NCI-H82 treated with DMSO at 0.1 percent for 48 hours (cell line): Measurements from ENCODE around the gene SNX10.

Source experiments
- DNase-seq: peaks from one replicate; lab custom pipeline; 2025; ENCODE audit not compliant: unreplicated experiment; lab: John Stamatoyannopoulos, UW

SNX10 gene

GRCh38 chr7:26365901-26366275 lies 74.2 kb downstream of the SNX10 start:
- DNase-seq = no peak

- no peak for DNase-seq
These were observed 75.6 kb downstream of the SNX10 start for GRCh38 chr7:26367219-26367711.

- DNase-seq = no peak
These were observed 76.9 kb downstream of the SNX10 start for GRCh38 chr7:26368542-26368941.

- peak; percentile 32 for DNase-seq
These were observed 77.9 kb downstream of the SNX10 start for GRCh38 chr7:26369593-26369992.

- DNase-seq = no peak
These were observed 78.3 kb downstream of the SNX10 start for GRCh38 chr7:26370011-26370410.

- DNase-seq = no peak
These were observed 80.6 kb downstream of the SNX10 start for GRCh38 chr7:26372249-26372648.

GRCh38 chr7:26372704-26373103 lies 81.0 kb downstream of the SNX10 start:
- DNase-seq = no peak

GRCh38 chr7:26374647-26375373 lies 83.1 kb downstream of the SNX10 start:
- no peak for DNase-seq

GRCh38 chr7:26375726-26376174 lies 84.1 kb downstream of the SNX10 start:
- peak; percentile 39 for DNase-seq

- DNase-seq = peak; percentile 42
These were observed 84.7 kb downstream of the SNX10 start for GRCh38 chr7:26376175-26376917.

- peak; percentile 26 for DNase-seq
These were observed 86.4 kb downstream of the SNX10 start for GRCh38 chr7:26378016-26378415.

- DNase-seq = no peak
These were observed 88.0 kb downstream of the SNX10 start for GRCh38 chr7:26379711-26380110.

- DNase-seq = no peak
These were observed 90.1 kb downstream of the SNX10 start for GRCh38 chr7:26381476-26382353.

GRCh38 chr7:26385240-26385639 lies 93.6 kb downstream of the SNX10 start:
- DNase-seq = no peak

- DNase-seq = no peak
These were observed 96.1 kb downstream of the SNX10 start for GRCh38 chr7:26387731-26388130.

GRCh38 chr7:26388256-26388655 lies 96.6 kb downstream of the SNX10 start:
- DNase-seq = no peak

GRCh38 chr7:26390016-26390415 lies 98.4 kb downstream of the SNX10 start:
- no peak for DNase-seq

GRCh38 chr7:26393818-26394217 lies 102.2 kb downstream of the SNX10 start:
- DNase-seq = no peak

GRCh38 chr7:26397332-26397731 lies 105.7 kb downstream of the SNX10 start:
- peak; percentile 97 for DNase-seq

GRCh38 chr7:26397796-26398426 lies 106.2 kb downstream of the SNX10 start:
- DNase-seq = peak; percentile 78

- peak; percentile 65 for DNase-seq
These were observed 106.7 kb downstream of the SNX10 start for GRCh38 chr7:26398427-26398755.
